ENCODE measurements around the gene KLHL35.
"Not testable (repeated sequence)": the region's sequence is repeated elsewhere in the genome, so short reads cannot be mapped to it uniquely, and the experiment has no call there.

The KLHL35 gene

DNA sequence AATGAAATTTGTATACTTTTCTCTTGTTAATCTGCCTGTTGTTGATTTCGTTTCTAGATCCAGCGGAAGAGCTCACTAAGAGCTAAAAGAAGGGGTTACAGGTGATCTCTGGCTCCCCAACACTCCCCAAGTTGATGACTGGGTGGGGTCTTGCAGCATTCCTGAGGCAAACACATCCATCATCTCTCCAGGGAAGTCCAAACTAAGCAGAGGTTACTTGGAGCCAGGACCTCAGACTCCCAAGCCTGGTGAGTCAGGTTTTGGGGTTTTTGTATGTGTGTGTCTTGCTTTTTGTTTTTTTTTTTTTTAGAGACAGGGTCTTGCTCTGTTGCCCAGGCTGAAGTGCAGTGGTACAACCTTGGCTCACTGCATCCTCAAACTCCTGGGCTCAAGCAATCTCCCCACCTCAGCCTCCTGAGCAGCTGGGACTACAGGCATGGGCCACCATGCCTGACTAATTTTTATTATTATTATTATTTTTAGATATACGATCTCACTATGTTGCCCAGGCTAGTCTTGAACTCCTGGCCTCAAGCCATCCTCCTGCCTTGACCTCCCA lies 45.2 kb downstream of the KLHL35 start:
- no peak for DNase-seq

DNA sequence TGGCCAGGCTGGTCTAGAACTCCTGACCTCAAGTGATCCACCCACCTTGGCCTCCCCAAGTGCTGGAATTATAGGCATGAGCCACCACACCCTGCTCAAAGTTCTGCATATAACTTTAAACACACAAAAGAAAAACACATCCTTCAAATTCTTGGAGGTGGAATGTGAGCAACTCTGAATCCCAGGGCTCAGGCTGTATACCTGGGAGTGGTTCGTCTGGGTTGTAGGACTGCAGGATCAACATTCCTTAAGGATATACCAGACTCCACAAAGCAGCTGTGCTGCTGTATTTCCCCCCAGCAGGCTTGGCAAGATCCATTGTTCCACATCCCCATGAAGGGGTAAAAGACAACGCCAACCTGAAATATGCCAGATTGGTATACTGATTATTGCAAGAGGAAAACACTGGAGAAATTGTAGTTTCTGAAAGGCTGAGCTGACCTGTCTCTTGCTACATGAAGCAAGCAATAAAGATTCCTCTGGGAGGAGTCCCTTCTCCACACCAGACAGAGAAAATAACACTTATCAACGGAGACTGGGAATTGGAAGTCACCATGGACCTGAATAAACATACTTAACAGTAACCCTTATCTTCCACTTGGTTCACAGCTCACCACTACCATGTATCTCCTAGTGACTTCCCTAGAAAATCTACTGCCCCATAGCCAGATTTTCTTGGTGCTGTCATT lies 45.9 kb downstream of the KLHL35 start:
- DNase-seq = no peak

DNA sequence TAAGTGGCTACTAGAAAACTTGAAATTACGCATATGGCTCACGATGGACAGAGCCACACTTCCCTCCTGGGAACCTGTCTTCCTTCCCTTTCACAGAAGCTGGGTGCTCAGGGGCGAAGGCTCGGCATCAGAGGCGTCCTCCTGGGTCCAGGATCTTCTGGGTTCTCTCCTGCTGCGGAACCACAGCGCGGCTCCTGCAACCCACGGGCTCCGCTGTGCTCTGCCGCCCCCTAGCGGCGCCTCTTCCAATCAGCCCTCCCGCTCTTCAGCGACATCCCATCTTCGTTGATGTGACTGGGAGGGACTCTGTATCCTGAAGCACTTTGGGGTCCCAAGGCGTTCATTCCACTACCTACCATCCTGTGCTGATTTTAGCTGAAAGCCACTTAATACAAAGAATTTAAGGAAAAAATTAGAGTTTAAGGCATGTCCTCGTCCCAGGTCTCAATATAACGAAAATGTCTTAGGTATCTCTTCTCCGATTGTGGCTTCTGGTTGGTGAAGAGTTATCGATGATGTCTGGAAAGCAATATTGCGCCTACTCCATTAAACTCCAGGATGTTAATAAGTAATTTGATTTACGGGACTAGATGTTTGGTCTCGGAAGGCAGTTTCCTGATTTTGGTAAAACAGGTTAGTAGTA lies 48.4 kb downstream of the KLHL35 start:
- no peak for DNase-seq

DNA sequence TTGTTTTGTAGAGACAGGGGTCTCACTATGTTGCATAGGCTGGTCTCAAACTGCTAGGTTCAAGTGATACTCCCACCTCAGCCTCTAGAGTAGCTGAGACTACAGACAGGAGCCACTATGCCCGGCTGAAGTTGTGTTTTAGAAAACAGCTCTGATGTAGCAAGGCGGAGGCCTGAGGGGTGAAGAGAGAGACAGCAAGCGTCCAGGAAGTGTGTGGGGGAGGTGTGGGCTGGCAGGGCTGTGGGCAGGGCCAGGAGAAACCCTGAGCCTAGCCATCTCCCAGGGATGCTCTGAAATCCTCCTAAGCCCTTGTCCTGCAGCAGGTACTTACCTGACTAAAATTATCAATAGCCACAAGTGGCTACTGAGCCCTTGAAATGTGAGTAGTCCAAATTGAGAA lies 49.8 kb downstream of the KLHL35 start:
- no peak for DNase-seq

DNA sequence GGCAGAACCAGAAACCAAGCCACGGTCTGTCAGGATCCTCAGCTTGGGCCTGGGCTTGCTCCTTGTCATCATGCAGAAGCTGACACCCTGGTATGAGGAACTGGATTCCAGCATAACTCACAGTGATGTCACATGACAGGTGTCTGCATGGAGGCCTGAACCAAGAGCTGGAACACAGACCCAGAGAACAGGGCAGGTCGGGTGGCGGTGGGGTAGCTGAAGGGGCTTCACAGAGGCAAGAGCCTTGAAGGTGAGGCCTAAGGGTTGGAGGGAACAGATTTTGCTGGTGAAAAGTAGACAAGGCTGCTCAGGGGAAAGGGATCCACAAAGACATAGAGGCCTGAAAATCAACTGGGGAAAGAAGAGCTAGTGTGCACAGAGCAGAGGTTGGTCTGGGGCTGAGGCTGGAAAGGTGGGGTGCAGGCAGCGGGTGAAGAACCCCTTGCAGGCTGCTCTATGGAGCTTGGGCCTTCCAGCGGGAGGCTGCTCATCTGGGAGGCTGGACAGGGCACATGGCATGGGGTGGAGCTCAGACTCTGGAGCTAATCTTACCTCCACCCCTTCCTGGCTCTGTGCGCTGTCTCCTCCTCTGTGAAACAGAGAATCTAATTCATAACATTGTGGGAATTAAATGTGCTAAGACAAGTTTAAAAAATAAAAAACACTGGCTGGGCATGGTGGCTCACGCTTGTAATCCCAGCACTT lies 52.1 kb downstream of the KLHL35 start:
- DNase-seq = no peak

DNA sequence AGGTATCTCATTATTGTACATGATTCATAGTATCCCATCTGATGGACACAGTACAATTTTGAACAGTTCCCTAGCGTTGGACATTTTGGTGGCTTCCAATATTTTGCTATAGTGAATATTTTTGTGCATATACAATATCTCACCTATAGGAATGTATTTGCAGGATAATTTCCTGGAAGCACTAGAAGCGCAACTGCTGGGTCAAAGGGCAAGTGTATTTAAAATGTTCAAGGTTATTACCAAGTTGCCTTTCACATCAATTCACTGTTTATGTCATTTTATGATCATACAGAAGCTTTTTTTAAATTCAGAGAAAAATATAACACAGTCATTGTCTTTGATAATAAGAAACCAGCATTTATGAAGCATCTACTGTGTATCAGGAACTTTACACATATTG lies 52.8 kb downstream of the KLHL35 start:
- DNase-seq = no peak

DNA sequence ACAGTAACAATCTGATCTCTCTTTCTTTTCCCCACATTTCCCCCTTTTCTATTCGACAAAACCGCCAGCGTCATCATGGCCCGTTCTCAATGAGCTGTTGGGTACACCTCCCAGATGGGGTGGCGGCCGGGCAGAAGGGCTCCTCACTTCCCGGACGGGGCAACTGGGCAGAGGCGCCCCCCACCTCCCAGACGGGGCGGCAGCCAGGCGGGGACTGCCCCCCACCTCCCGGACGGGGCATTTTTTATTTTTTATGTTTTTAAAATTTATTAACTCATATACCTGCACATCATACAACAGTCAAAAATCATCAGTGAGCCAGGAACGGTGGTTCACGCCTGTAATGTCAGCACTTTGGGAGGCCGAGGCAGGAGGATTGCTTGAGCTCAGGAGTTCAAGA lies 54.2 kb downstream of the KLHL35 start:
- not testable (repeated sequence) for DNase-seq

DNA sequence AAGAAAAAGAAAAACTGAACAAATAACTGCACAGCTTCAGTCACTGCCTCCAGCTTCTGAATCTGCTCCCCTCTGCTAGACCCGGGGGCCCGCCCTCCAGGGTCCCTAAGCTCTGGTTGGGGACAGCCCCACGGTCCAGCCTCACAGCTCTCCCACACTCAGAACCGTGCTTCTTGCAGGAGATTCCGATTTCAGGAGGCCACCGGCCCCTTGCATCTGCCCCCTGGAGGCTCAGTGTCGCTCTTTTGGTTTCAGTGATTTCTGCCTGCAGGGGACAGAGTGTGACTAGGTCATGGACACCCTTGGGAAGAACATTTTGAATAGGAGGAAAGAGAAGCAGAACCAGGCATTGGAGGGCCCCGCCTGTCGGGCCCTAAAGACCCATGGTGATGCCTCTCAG lies 56.8 kb downstream of the KLHL35 start:
- DNase-seq = no peak

DNA sequence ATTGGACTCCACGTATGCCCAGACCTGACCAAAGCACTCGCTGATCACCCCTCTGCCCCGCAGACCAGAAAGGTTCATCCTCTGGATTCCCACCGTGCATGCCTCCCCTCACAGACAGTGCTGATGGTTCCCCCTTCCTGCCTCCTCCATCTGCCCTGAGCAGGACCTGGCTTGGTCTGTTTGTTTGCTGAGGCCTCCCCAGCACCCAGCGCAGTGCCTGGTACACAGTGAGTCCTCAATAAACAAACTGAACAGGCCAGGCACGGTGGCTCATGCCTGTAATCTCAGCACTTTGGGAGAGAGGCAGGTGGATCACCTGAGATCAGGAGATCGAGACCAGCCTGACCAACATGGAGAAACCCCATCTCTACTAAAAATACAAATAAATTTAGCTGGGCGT lies 57.4 kb downstream of the KLHL35 start:
- DNase-seq = no peak

DNA sequence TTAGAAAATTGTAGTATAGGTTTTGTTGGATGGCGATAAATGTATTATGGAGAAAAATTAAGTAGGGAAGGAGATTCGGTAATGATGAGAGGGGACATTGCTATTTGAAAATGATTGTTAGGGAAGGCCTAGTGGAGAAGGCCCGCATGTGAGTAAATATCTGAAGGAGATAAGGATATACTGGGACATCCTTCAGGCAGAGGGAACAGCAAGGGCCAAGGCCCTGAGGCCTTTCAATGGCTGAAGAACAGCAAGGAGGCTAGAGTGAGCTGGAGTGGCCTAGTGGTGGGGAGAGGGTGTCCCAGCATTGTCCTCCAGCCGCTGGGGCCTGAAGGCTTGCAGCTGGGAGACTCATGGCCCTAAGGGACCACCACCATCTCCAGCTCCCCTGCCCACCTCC lies 58.4 kb downstream of the KLHL35 start:
- DNase-seq = no peak

DNA sequence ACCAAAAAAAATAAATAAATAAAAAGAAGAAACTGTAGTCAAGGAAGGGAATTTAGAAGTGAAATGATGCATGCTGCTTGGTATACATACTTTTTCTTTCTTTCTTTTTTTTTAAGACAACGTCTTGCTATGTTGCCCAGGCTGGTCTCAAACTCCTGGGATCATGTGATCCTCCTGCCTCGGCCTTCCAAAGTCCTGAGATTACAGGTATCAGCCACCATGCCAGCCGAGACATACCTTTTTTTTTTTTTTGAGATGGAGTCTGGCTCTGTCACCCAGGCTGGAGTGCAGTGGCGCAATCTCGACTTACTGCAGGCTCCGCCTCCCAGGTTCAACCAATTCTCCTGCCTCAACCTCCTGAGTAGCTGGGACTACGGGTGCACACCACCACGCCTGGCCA lies 59.8 kb downstream of the KLHL35 start:
- no peak for DNase-seq
